GM15510 (cell line): Measurements from ENCODE around the gene TALDO1.

Experiments
- POLR2A ChIP-seq: IDR thresholded peaks from 3 replicates; pipeline ENCODE4 v1.6.1; 2011; ENCODE audit warnings: borderline replicate concordance; ENCODE audit not compliant: insufficient read length; ENCODE audit errors: extremely low read depth

Gene TALDO1

DNA sequence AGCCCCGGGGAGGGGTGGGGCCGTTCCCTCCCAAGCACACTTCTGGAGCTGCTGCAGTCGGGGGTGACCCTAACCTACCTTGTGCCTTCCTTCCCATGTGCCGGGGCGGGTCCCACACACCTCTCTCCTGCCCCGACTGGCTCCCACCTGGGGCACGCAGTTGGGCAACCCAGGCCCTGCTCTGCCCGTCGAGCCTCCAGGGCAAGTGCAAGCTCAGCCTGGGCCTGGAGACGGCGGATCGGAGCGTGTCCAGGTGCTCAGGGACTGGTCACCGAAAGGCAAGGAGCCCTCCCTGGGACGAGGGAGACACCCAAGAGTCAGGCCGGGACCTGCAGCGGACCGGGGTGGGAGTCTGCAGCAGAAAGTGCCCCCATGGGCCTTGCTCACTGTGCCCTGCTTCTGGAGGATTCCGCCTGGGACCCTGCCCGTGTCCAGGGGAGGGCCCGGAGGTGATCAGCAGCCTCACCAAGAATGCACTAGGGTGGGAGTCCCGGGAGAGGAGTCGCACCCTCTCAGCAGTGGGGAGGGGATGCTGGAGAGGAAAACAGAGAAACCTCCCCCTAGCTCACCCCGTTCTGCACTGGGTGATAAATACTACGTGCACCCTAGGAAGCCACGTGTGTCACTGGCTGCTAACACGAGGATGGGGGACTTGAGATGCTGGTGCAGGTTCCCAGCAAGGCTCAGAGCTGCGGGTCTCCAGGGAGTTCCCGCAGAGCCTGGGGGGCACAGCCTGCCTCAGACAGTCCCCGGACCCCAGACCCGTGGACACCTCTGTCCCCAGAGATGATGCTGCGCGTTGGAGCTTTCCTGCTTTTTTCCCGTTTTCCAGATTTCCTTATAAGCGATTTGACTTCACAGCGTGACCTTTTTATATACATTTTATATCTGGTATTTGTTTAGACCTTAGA is 35.3 kb downstream of the TALDO1 start:
- TF ChIP-seq POLR2A: no peak

- no peak for TF ChIP-seq POLR2A
Measured at GRCh38 chr11:783581-784015, 36.3 kb downstream of the TALDO1 start.

DNA sequence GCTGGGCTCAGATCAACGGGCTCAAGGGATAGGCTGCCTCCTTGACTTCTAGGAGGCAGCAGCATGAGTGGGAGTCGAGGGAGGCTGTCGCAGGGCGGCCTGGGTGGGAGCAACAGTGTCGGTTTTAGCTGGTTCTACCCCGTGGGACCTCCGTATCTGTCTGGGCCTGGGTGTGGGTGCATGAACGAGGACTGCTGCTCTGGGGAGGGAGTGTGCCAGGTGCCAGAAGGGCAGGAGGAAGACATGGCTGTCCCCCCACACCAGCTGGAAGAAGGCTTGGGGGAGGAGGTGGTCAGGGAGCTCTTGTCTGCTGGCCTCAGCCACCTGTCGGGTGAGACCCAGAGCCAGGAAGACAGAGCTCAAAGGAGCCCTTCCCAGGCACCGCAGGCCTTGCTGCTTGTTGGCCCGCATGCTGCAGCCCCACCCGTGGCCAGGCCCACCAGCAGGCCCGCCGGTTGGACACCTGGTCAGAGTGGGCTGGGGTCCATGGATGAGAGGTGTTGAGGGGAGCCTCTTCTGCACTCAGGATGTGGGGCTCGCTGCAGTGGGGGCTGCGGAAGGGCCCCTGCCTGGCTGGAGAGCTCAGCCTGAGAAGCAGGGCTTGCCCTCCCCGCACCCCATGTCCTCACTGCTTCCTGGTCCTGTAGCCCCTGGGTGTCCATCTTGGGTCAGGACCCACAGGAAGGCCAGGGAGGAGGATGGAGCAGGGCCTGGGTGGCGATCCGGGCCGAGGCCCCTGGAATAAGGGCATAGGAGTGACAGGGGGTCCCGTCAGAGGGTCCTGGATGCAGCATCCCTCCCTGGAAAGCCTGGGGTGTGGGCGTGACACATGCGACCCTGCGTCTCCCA is 39.2 kb downstream of the TALDO1 start:
- no peak for TF ChIP-seq POLR2A

GRCh38 chr11:787084-787675 is 39.9 kb downstream of the TALDO1 start:
- no peak for TF ChIP-seq POLR2A

- TF ChIP-seq POLR2A: no peak
Measured at GRCh38 chr11:788009-788640, 40.9 kb downstream of the TALDO1 start.

- TF ChIP-seq POLR2A: no peak
Measured at GRCh38 chr11:788953-789940, 42.0 kb downstream of the TALDO1 start.

- TF ChIP-seq POLR2A: peak; percentile 20
Measured at GRCh38 chr11:789943-790342, 42.7 kb downstream of the TALDO1 start, which contains the start of gene CEND1. Gene CEND1, minus strand, starts transcription at chr11:790090. Its CDS starts 1,514 bp downstream, at chr11:788576.

GRCh38 chr11:790721-791564 is 43.7 kb downstream of the TALDO1 start:
- no peak for TF ChIP-seq POLR2A

DNA sequence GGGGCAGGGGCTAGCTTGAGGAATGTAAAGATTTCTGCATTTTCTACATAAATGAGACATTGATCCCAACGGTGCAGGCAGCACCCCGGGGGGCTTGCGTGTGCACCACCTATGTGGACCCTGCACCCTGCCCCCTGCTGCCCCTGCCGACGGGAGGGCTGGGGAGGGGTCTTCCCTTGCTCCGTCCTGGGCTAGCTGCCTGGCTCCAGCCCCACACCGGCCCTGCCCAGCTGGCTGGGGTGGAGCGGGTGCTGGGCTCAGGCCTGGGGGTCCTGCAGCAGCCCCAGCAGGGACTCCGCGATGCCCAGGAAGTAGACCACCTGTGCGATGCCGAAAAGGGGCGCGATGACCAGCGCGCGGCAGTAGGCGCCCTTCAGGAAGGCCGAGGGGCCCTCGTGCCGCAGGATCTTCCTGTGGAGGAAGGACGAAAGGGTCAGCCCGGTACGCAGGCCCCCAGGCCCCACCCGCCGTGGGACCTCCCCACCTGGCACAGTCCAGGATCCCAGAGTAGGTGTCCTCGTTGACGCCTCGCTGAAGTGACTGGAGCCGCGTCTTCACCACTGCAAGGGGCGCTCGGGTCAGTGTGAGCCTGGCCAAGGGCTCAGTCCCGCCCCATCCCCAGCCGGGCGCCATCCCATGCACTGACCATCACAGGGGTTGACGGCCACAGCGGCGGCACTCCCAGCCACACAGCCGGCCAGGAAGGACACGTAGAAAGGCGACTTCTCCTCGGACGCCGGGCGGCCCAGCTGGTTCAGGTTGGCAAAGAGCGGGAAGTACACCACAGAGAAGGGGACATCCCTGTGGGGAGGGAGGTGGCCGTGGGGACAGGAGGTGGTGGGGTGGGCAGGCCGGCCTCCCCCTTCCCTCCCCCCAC is 44.6 kb downstream of the TALDO1 start:
- no peak for TF ChIP-seq POLR2A

DNA sequence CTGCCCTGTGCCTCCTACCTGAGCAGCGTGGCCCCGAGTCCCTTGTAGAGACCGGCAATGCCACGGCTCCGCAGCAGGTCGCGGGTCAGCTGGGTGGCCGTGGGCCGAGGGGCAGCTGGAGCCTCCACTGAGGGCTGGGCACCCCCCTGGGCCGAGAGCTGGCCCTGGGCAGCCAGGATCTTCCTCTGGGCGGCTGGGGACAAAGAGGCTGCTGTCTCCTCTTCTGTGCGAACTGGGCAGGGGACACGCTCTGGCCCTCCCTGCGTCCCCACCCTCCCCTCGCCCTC is 45.2 kb downstream of the TALDO1 start:
- no peak for TF ChIP-seq POLR2A

DNA sequence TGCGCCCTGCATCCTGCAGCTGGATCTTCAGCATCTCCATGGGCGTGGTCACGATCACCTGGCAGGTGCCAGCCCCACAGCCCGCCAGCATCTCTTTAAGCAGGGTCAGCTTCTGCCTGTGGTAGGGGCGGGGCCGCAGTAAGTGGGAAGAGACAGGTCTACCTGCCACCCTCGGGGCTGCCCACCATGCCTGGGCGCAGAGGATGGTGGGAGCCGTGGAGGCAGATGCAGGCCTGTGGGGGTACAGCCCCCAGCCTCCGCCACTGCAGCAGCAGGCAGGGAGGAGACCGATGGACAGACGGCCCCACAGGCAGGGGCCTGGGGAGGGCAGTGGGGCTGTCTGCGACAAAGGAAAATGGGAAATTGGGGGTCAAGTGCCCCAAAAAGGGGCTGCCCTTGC is 45.6 kb downstream of the TALDO1 start:
- no peak for TF ChIP-seq POLR2A

DNA sequence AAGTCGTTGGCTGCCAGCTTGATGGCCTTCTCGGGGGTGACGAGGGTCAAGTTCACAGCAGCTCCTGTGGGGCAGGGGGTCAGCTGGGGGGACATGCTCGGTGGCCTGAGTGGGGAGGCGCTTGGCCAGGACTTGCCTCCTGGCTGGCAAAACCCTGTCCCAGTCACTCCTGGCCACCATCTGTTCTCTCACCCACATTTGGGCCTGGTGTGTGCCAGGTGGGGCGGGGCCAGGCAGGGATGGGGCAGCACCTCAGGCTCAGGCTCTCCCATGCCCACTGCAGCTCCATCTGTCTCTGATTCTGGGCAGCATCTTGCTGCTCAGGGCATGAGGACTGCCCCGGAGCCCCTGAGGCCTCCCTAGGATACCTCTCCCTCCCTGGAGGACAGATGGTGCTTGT is 46.3 kb downstream of the TALDO1 start:
- no peak for TF ChIP-seq POLR2A
